HepG2 (cell line): Measurements from ENCODE around the gene TSPAN31. TPM values are rescaled to one million over a fixed set of nuclear protein-coding genes. Genes with fewer than 3 reads are reported as not detected.

Experiments
- ATF1 ChIP-seq: IDR thresholded peaks from 2 replicates; pipeline ENCODE4 v1.6.1; 2016; ENCODE audit warnings: mild to moderate bottlenecking, control low read depth
- CCAR2 ChIP-seq: fragments of 200-400 bp; formaldehyde crosslinking; optimal IDR thresholded peaks from 2 replicates; pipeline ENCODE3; 2018; ENCODE audit warnings: low read depth, mild to moderate bottlenecking, low read length, moderate library complexity
- DNMT3B ChIP-seq: conservative IDR thresholded peaks from 2 replicates; pipeline ENCODE4 v1.6.1; 2016; ENCODE audit warnings: missing biosample characterization, control low read depth
- E2F2 ChIP-seq: sonication (generic); formaldehyde crosslinking; IDR thresholded peaks from 2 replicates; pipeline ENCODE4 v1.4.0; 2020; ENCODE audit warnings: missing genetic modification reagents, borderline replicate concordance
- ESRRA ChIP-seq: sonication (generic); formaldehyde crosslinking; IDR thresholded peaks from 2 replicates; pipeline ENCODE4 v1.5.1; 2020; ENCODE audit warnings: mild to moderate bottlenecking, low read depth, missing genetic modification reagents
- FOSL2 ChIP-seq: sonication (generic); formaldehyde crosslinking; IDR thresholded peaks from 2 replicates; pipeline ENCODE4 v1.4.0; 2020; ENCODE audit warnings: missing genetic modification reagents
- KAT8 ChIP-seq: IDR thresholded peaks from 2 replicates; pipeline ENCODE4 v1.6.1; 2016; ENCODE audit warnings: missing genetic modification reagents, missing compliant biosample characterization
- MXI1 ChIP-seq: IDR thresholded peaks from 3 replicates; pipeline ENCODE4 v1.6.1; 2012; ENCODE audit warnings: low read depth, low read length, inconsistent platforms, borderline replicate concordance
- NCOA1 ChIP-seq: sonication (generic); formaldehyde crosslinking; IDR thresholded peaks from 2 replicates; pipeline ENCODE4 v1.9.0; 2021; ENCODE audit warnings: missing genetic modification reagents
- NFYC ChIP-seq: IDR thresholded peaks from 2 replicates; pipeline ENCODE4 v1.6.1; 2016; ENCODE audit warnings: missing genetic modification reagents, missing compliant biosample characterization
- PAX8 ChIP-seq: sonication (generic); formaldehyde crosslinking; IDR thresholded peaks from 2 replicates; pipeline ENCODE4 v1.8.0; 2022; ENCODE audit warnings: mild to moderate bottlenecking, missing genetic modification reagents, borderline replicate concordance
- RAD51 ChIP-seq: fragments of 450-650 bp; IDR thresholded peaks from 2 replicates; pipeline ENCODE4 v1.6.1; 2016; ENCODE audit warnings: borderline replicate concordance
- TAF15 ChIP-seq: fragments of 200-400 bp; formaldehyde crosslinking; IDR thresholded peaks from one replicate; pipeline ENCODE4 v1.6.1; 2018; ENCODE audit warnings: mild to moderate bottlenecking, low read depth, low read length; ENCODE audit not compliant: poor library complexity, severe bottlenecking
- TARDBP ChIP-seq: sonication (generic); formaldehyde crosslinking; IDR thresholded peaks from 2 replicates; pipeline ENCODE4 v1.8.0; 2022; ENCODE audit warnings: mild to moderate bottlenecking, missing genetic modification reagents
- ZBTB20 ChIP-seq: sonication (generic); formaldehyde crosslinking; IDR thresholded peaks from 2 replicates; pipeline ENCODE4 v1.8.1; 2023; ENCODE audit warnings: missing genetic modification reagents, low read depth, mild to moderate bottlenecking, borderline replicate concordance
- ZBTB46 ChIP-seq: sonication (generic); formaldehyde crosslinking; IDR thresholded peaks from 2 replicates; pipeline ENCODE4 v1.4.0; 2020; ENCODE audit warnings: mild to moderate bottlenecking, missing genetic modification reagents, borderline replicate concordance
- ZNF101 ChIP-seq: sonication (generic); formaldehyde crosslinking; IDR thresholded peaks from 2 replicates; pipeline ENCODE4 v1.4.0; 2020; ENCODE audit warnings: mild to moderate bottlenecking, low read depth, missing genetic modification reagents, borderline replicate concordance
- ZNF160 ChIP-seq: sonication (generic); formaldehyde crosslinking; IDR thresholded peaks from 2 replicates; pipeline ENCODE4 v1.8.0; 2022; ENCODE audit warnings: mild to moderate bottlenecking, inconsistent platforms, missing genetic modification reagents
- ZNF205 ChIP-seq: IDR thresholded peaks from 2 replicates; pipeline ENCODE4 v1.6.1; 2018; ENCODE audit warnings: missing biosample characterization, missing genetic modification reagents
- ZNF235 ChIP-seq: sonication (generic); formaldehyde crosslinking; IDR thresholded peaks from 2 replicates; pipeline ENCODE4 v1.8.1; 2023; ENCODE audit warnings: mild to moderate bottlenecking, missing genetic modification reagents, borderline replicate concordance
- ZNF260 ChIP-seq: sonication (generic); formaldehyde crosslinking; IDR thresholded peaks from 2 replicates; pipeline ENCODE4 v1.4.0; 2020; ENCODE audit warnings: missing genetic modification reagents, low read depth, mild to moderate bottlenecking, borderline replicate concordance
- ZNF484 ChIP-seq: sonication (generic); formaldehyde crosslinking; IDR thresholded peaks from 2 replicates; pipeline ENCODE4 v1.5.1; 2020; ENCODE audit warnings: mild to moderate bottlenecking, low read depth, missing genetic modification reagents, borderline replicate concordance
- ZNF543 ChIP-seq: sonication (generic); formaldehyde crosslinking; IDR thresholded peaks from 2 replicates; pipeline ENCODE4 v1.4.0; 2020; ENCODE audit warnings: mild to moderate bottlenecking, missing genetic modification reagents
- ZNF558 ChIP-seq: sonication (generic); formaldehyde crosslinking; IDR thresholded peaks from 2 replicates; pipeline ENCODE4 v1.9.0; 2022; ENCODE audit warnings: mild to moderate bottlenecking, missing genetic modification reagents, borderline replicate concordance
- ZNF737 ChIP-seq: sonication (generic); formaldehyde crosslinking; IDR thresholded peaks from 2 replicates; pipeline ENCODE4 v1.5.0; 2020; ENCODE audit warnings: missing genetic modification reagents, mild to moderate bottlenecking, borderline replicate concordance
- ZNF784 ChIP-seq: sonication (generic); formaldehyde crosslinking; IDR thresholded peaks from 2 replicates; pipeline ENCODE4 v1.5.1; 2020; ENCODE audit warnings: missing genetic modification reagents, mild to moderate bottlenecking, borderline replicate concordance
- polyA plus RNA-seq, 8 experiments: library from polyadenylated mRNA; depleted of rRNA in 3 of 8; stranded (reverse) in 7 of 8; unstranded in 1 of 8; fragments of >200 nt; fragmentation: Illumina TruSeq in 4 of 8; extraction: Trizol in 4 of 8; gene quantifications; 2 replicates each; pipeline versions ENCODE4 v1.2.1 to v1.2.3, GENCODE V29; 2011 to 2016; ENCODE audit warnings: low read depth in 4 of 8, missing spikeins in 1 of 8, mixed read lengths in 1 of 8; ENCODE audit not compliant: insufficient read depth in 1 of 8
- total RNA-seq, 5 experiments: library from RNA; depleted of rRNA; stranded (reverse); fragments of >200 nt; fragmentation: Illumina TruSeq; extraction: Trizol; gene quantifications; 2 replicates each; pipeline ENCODE4 v1.2.3, GENCODE V29; 2016; ENCODE audit warnings: low read depth in 1 of 5

TSPAN31 gene
- total and polyA plus RNA-seq, 2 of the 13 experiments (the other 11 are each of a cell fraction or from before 2014, with no cell fraction given) = 10.4 to 24.6 TPM

- TF ChIP-seq KAT8 (CRISPR knock-in tag) = peak; percentile 94
- TF ChIP-seq RAD51 = peak; percentile 100
- TF ChIP-seq ZNF260 = no peak
- TF ChIP-seq ZNF205 (CRISPR knock-in tag) = 0 out of 2 replicates have a peak, but pooled peaks have one; percentile 49
- TF ChIP-seq MXI1 = peak; percentile 97; the same call in 2 of the 3 replicates
- no peak for TF ChIP-seq ZNF484
- TF ChIP-seq ESRRA (CRISPR knock-in tag) = peak; percentile 65; the same call in 1 of the 2 replicates
- TF ChIP-seq TARDBP (CRISPR knock-in tag) = peak; percentile 93
- peak; percentile 11; the same call in 1 of the 2 replicates for TF ChIP-seq DNMT3B
- TF ChIP-seq NFYC = peak; percentile 75
- peak; percentile 52; the same call in 1 of the 2 replicates for TF ChIP-seq FOSL2 (CRISPR knock-in tag)
- peak; percentile 89; the same call in 1 of the 2 replicates for TF ChIP-seq ZBTB46
- TF ChIP-seq E2F2 = no peak; the same call in 1 of the 2 replicates
- TF ChIP-seq ZNF101 (CRISPR knock-in tag) = peak; percentile 84; the same call in 1 of the 2 replicates
- peak; percentile 51; the same call in 1 of the 2 replicates for TF ChIP-seq NCOA1 (CRISPR knock-in tag)
- no peak for TF ChIP-seq ZNF737 (CRISPR knock-in tag)
- TF ChIP-seq ZNF558 (CRISPR knock-in tag) = peak; percentile 90; the same call in 1 of the 2 replicates
- no peak for TF ChIP-seq ATF1 (CRISPR knock-in tag)
- peak; percentile 14 for TF ChIP-seq CCAR2
- TF ChIP-seq ZNF784 = peak; percentile 62
- peak; percentile 9; the same call in 1 of the 2 replicates for TF ChIP-seq ZNF160 (CRISPR knock-in tag)
- peak; percentile 99 for TF ChIP-seq TAF15
- 0 out of 2 replicates have a peak, but pooled peaks have one; percentile 22 for TF ChIP-seq ZBTB20 (CRISPR knock-in tag)
- TF ChIP-seq ZNF543 (CRISPR knock-in tag) = peak; percentile 76
- no peak for TF ChIP-seq PAX8 (CRISPR knock-in tag)
- TF ChIP-seq ZNF235 (CRISPR knock-in tag) = peak; percentile 59; the same call in 1 of the 2 replicates
These were observed 7.2 kb downstream of the TSPAN31 start, which contains the start of gene CDK4 (continued) for GRCh38 chr12:57751788-57752667.
